SH-SY5Y (cell line): ENCODE measurements around the gene HES6.

ENCODE experiments used
- GATA2 ChIP-seq: IDR thresholded peaks from 2 replicates; pipeline ENCODE4 v1.6.1; 2011; ENCODE audit warnings: mild to moderate bottlenecking, low read depth, low read length
- GATA3 ChIP-seq: IDR thresholded peaks from 2 replicates; pipeline ENCODE4 v1.6.1; 2011; ENCODE audit warnings: low read depth, mild to moderate bottlenecking, low read length, moderate library complexity

DNA sequence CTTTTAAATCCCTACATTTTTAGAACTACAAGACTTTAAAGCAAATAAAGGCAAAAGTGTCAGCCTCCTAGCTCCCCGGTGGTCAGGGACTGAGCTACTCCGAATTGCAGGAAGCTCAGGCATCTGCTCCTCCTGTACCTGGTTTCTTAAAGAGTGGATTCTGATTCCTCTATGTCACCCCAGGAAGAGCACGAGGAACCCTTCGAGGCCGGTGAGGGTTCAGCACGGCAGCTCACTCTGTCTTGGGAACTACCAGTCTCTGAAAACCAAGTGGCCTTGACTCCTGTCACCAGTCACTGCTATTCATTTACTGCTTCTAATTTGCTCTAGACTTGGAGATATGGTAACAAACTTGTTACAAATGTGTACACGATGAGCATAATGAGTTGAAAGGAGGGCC, 46.3 kb upstream of the HES6 start:
- no peak for TF ChIP-seq GATA2
- TF ChIP-seq GATA3 = no peak
